Uterus (tissue), 2 donors: ENCODE measurements around the gene IGF2R.

Experiments
- POLR2A ChIP-seq, 2 donors: fragments of 450-650 bp; IDR thresholded peaks; one replicate each; pipeline ENCODE4 v1.6.1; 2016; ENCODE audit warnings: antibody characterized with exemption in 2 of 2, mild to moderate bottlenecking in 1 of 2, moderate library complexity in 1 of 2
- TF ChIP-seq, protein P1 (sequence below), 4 experiments: fragments of 200-600 bp in 2 of 4; fragments of 450-650 bp in 2 of 4; sonication (generic) in 2 of 4; IDR thresholded peaks; one replicate each; pipeline ENCODE4 v1.5.1; 2016 to 2019; ENCODE audit warnings: antibody characterized with exemption in 4 of 4, mild to moderate bottlenecking in 2 of 4, moderate library complexity in 1 of 4

DNA sequence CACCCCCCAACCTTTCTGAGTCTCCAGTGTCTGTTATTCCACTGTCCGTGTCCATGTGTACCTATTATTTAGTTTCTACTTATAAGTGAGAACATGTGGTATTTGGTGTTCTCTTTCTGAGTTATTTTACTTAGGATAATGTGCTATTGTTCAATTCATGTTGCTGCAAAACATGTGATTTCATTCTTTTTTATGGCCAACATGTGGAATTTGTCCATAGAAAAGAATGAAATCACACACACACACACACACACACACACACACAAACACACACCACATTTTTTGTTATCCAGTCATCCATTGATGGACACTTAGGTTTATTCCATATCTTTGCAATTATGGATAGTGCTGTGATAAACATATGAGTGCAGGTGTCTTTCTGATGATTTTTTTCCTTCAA lies 23.5 kb downstream of the IGF2R start:
- TF ChIP-seq, protein P1, sequence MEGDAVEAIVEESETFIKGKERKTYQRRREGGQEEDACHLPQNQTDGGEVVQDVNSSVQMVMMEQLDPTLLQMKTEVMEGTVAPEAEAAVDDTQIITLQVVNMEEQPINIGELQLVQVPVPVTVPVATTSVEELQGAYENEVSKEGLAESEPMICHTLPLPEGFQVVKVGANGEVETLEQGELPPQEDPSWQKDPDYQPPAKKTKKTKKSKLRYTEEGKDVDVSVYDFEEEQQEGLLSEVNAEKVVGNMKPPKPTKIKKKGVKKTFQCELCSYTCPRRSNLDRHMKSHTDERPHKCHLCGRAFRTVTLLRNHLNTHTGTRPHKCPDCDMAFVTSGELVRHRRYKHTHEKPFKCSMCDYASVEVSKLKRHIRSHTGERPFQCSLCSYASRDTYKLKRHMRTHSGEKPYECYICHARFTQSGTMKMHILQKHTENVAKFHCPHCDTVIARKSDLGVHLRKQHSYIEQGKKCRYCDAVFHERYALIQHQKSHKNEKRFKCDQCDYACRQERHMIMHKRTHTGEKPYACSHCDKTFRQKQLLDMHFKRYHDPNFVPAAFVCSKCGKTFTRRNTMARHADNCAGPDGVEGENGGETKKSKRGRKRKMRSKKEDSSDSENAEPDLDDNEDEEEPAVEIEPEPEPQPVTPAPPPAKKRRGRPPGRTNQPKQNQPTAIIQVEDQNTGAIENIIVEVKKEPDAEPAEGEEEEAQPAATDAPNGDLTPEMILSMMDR (IDR thresholded peaks at IDR 0.05), result no peak
- no peak for TF ChIP-seq POLR2A (IDR thresholded peaks at IDR 0.05)
